DOHH2 (cell line): ENCODE results near the gene ZNF669.

Source experiments
- H3F3A ChIP-seq: fragments of 200-600 bp; sonication (generic), shearing (Covaris generic); 2 replicates; pipeline ENCODE4 v1.6.0; 2016; ENCODE audit warnings: antibody characterized with exemption, mild to moderate bottlenecking; ENCODE audit not compliant: control insufficient read depth, insufficient read depth
- H3K27ac ChIP-seq: fragments of 200-600 bp; sonication (generic); 2 replicates; pipeline ENCODE4 v1.5.1; 2014; ENCODE audit warnings: low read depth, mild to moderate bottlenecking, low read length, moderate library complexity
- H3K27me3 ChIP-seq: fragments of 200-600 bp; sonication (generic); 2 replicates; pipeline ENCODE4 v1.6.1; 2014; ENCODE audit warnings: mild to moderate bottlenecking, low read length, mixed read lengths; ENCODE audit not compliant: control insufficient read depth
- H3K36me3 ChIP-seq: fragments of 200-600 bp; sonication (generic); 2 replicates; pipeline ENCODE4 v1.6.1; 2014; ENCODE audit warnings: mild to moderate bottlenecking, low read length, moderate library complexity, mixed read lengths; ENCODE audit not compliant: control insufficient read depth
- H3K4me1 ChIP-seq: fragments of 200-600 bp; sonication (generic); 2 replicates; pipeline ENCODE4 v1.6.1; 2014; ENCODE audit warnings: mild to moderate bottlenecking, low read length, mixed read lengths; ENCODE audit not compliant: control insufficient read depth
- H3K4me2 ChIP-seq: fragments of 200-600 bp; sonication (generic); 2 replicates; pipeline ENCODE4 v1.6.0; 2014; ENCODE audit warnings: mild to moderate bottlenecking, low read length, moderate library complexity
- H3K4me3 ChIP-seq: fragments of 200-600 bp; sonication (generic); 2 replicates; pipeline ENCODE4 v1.5.1; 2014; ENCODE audit warnings: mild to moderate bottlenecking, low read length, mixed read lengths
- H3K79me2 ChIP-seq: fragments of 200-600 bp; sonication (generic); 2 replicates; pipeline ENCODE4 v1.6.1; 2014; ENCODE audit warnings: mild to moderate bottlenecking, low read length, mixed read lengths; ENCODE audit not compliant: control insufficient read depth
- H3K9me2 ChIP-seq: fragments of 200-600 bp; sonication (generic); replicated peaks from 2 replicates; pipeline ENCODE4 v1.6.1; 2014; ENCODE audit warnings: mild to moderate bottlenecking, low read length, mixed read lengths; ENCODE audit not compliant: control insufficient read depth
- H3K9me3 ChIP-seq: fragments of 200-600 bp; sonication (generic); 2 replicates; pipeline ENCODE4 v1.6.1; 2014; ENCODE audit warnings: antibody characterized with exemption, low read length, mixed read lengths; ENCODE audit not compliant: control insufficient read depth, insufficient read depth
- H4K20me1 ChIP-seq: fragments of 200-600 bp; sonication (generic); 2 replicates; pipeline ENCODE4 v1.6.0; 2014; ENCODE audit warnings: low read depth, mild to moderate bottlenecking, antibody characterized with exemption, low read length, moderate library complexity; ENCODE audit not compliant: control insufficient read depth, insufficient read depth
- EZH2phosphoT487 ChIP-seq: fragments of 200-600 bp; sonication (generic); IDR thresholded peaks from 2 replicates; pipeline ENCODE4 v1.6.1; 2017; ENCODE audit warnings: borderline replicate concordance, mild to moderate bottlenecking, antibody characterized with exemption, low read length, moderate library complexity, mixed read lengths
- TF ChIP-seq, protein P1 (sequence below): fragments of 200-600 bp; sonication (generic); IDR thresholded peaks from one replicate; pipeline ENCODE4 v1.5.1; 2014; ENCODE audit warnings: antibody characterized with exemption, mild to moderate bottlenecking, low read depth, low read length; ENCODE audit not compliant: poor library complexity, severe bottlenecking

Gene ZNF669

DNA sequence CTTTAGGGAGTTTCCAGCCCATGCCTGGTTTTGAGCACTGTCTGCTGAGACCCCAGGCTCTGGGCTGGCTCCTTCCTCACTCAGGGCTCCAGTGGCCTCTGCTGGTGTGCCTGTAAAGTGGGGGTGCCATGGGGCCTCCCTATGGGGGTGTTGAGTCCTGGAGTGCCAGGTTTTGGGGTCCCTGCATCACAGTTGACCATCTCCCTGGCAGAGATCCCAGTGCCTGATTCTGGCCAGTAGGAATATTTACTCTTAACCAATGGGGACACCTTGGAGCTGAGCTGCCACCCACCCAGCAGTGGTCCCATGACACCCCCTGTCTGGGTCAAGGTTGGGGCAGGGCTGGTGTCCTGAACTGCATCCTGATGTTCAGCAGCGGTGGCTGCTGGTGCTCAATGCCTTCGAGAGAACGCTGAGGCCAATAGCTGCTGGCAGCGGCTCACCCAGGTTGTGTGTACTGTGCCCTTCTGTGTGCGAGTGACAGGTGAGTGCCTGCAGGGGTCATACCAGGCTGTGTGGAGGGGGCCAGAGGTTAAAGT lies 9.6 kb upstream of the ZNF669 start:
- Histone ChIP-seq H3K27me3 (no peaks in the 10 kb centered on the region), H3K9me2 (no peaks in the 10 kb centered on the region), H3K9me3 (peaks cover 3% of the 10 kb centered on the region; the same call in 1 of the 2 replicates), H3K4me1 (no peaks in the 10 kb centered on the region), H3K79me2 (no peaks in the 10 kb centered on the region), H3K36me3 (no peaks in the 10 kb centered on the region), H3K27ac (no peak overlapping the region), H3K4me3 (no peak overlapping the region), H3K4me2 (no peak overlapping the region), H4K20me1 (no peaks in the 10 kb centered on the region), H3F3A (no peaks in the 10 kb centered on the region)
- TF ChIP-seq, protein P1, sequence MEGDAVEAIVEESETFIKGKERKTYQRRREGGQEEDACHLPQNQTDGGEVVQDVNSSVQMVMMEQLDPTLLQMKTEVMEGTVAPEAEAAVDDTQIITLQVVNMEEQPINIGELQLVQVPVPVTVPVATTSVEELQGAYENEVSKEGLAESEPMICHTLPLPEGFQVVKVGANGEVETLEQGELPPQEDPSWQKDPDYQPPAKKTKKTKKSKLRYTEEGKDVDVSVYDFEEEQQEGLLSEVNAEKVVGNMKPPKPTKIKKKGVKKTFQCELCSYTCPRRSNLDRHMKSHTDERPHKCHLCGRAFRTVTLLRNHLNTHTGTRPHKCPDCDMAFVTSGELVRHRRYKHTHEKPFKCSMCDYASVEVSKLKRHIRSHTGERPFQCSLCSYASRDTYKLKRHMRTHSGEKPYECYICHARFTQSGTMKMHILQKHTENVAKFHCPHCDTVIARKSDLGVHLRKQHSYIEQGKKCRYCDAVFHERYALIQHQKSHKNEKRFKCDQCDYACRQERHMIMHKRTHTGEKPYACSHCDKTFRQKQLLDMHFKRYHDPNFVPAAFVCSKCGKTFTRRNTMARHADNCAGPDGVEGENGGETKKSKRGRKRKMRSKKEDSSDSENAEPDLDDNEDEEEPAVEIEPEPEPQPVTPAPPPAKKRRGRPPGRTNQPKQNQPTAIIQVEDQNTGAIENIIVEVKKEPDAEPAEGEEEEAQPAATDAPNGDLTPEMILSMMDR: no peak
- TF ChIP-seq EZH2phosphoT487: no peak

DNA sequence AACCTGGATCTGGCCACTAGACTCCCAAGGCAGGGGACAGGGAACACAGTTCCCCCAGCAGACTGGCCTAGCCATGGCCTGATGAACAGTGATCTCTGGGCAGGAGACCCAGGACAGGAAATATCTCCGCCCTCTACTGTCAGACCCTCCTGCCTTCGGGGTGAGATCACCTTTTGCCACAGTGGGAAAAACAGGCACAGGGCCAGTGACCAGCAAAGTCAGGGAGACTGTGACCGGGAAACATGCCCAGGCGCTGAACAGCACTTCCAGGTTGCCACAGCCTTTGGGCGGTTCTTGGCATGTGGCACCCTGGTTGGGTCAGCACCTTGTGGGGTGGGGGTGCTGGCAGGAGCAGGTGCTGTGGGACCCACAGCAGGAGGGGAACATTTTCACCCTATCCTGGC lies 8.9 kb upstream of the ZNF669 start:
- H3K27me3 ChIP-seq: no peaks in the 10 kb centered on the region
- no peaks in the 10 kb centered on the region for H3K9me2 ChIP-seq
- H3K4me3 ChIP-seq: no peak overlapping the region
- H3K36me3 ChIP-seq: no peaks in the 10 kb centered on the region
- no peaks in the 10 kb centered on the region for H4K20me1 ChIP-seq
- no peaks in the 10 kb centered on the region for H3K4me1 ChIP-seq
- no peaks in the 10 kb centered on the region for H3F3A ChIP-seq
- no peaks in the 10 kb centered on the region for H3K79me2 ChIP-seq
- H3K4me2 ChIP-seq: no peak overlapping the region
- TF ChIP-seq EZH2phosphoT487: no peak
- TF ChIP-seq, protein P1: no peak
- H3K9me3 ChIP-seq: peaks cover 3% of the 10 kb centered on the region; the same call in 1 of the 2 replicates
- no peak overlapping the region for H3K27ac ChIP-seq

GRCh38 chr1:247112479-247112781 lies 8.3 kb upstream of the ZNF669 start:
- H3K9me3 ChIP-seq: peaks cover 3% of the 10 kb centered on the region; the same call in 1 of the 2 replicates

More at GRCh38 chr1:247112479-247112781, 8.3 kb upstream of the ZNF669 start:
- Histone ChIP-seq H3K4me2 (no peak overlapping the region), H3K27ac (no peak overlapping the region), H3K9me2 (no peaks in the 10 kb centered on the region), H3K79me2 (no peaks in the 10 kb centered on the region), H3K4me3 (no peak overlapping the region), H3K4me1 (no peaks in the 10 kb centered on the region), H3K36me3 (no peaks in the 10 kb centered on the region), H4K20me1 (no peaks in the 10 kb centered on the region), H3F3A (no peaks in the 10 kb centered on the region), H3K27me3 (no peaks in the 10 kb centered on the region)
- TF ChIP-seq, protein P1: no peak
- no peak for TF ChIP-seq EZH2phosphoT487
